Nucleus accumbens (tissue), 56 donors: ENCODE data around the gene PIPOX.

ENCODE experiments used
- DNase-seq, 56 donors: peaks; one replicate each; lab custom pipeline; 2025; lab: John Stamatoyannopoulos, UW

PIPOX gene

DNA sequence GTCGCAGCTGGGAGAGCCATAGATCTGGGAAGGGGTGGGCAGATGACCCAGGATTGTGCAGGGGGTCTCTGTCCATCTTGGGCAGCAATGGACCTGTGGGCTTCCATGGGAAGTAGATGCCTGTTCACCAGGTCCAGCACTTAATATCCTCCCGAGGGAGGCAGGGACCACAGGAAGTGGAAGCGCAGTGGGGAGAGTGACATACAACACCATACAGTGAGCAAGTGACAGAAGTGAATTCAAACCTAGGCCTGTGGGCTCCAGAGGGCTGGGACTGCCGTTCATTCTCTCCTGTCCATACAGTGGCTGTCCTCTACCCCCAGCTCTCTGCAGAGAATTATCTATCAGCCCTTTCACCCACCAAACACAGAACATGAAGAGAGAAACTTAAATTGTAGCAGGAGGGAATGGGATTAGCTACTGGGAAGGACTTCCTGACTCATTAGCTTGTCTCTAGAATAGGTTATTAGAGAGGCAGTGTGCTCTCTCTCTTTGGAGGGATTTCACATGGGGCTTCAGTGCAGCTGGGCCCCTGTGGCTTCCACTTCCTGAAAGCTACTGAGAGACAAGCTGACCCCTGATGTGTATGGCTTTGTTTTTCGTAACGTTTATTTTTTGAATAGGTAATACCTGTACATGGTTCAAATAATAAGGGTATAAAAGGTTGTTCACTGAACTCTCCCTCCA lies 24.0 kb upstream of the PIPOX start:
- no peak for DNase-seq

DNA sequence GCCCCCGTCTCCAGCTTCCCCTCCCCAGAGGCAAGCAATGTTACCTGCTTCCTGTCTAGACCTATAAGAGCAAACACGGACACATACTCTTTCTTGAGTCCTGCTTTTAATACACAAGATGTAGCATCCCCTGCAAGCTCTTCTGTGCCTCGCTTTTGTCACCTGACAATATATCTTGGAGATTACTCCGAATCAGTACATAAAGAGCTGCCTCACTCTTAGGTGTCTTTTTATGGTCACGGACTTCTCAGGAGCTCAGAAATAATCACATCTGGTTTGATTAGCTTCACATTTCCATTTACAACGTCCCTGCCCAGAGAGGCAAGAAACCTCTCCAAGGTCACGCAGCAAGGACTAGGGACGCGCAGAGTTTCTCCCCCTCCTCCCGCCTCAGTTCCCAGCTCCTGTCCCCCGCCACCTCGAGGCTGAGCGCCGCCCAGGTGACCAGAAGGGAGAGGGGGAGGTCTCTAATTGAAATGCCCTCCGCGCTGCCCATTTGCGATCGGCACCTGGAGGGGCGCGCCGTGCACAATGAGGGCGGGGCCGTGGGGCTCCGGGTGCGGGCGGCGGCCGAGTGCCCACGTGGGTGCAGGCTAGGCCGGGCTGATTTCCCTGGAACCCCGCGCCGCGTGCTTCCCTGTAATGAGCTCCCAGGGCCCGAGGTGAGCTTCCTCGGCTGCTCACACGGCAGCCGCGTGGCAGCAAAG lies 23.3 kb upstream of the PIPOX start:
- peak in 12 of 56 donors; percentile 16 to 54 (median 28) for DNase-seq

DNA sequence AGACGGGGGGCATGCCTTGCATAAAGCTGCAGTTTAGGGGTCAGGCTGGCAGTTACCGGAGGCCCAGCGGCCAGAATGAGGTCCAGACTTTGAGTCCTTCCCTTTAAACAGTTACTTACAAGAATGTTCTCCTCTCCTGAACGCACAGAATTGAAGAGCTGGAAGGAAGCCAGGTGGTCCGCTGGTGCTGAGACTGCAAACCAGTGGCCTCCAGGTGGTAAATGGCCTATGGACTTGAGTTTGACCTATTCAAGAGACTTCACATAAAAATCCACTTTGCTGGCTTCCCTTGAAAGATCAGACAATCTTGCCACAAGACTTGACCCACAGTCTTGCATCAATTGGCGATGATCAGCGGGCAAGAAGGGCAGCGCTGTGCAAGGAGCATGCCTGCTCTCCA lies 22.4 kb upstream of the PIPOX start:
- no peak for DNase-seq

DNA sequence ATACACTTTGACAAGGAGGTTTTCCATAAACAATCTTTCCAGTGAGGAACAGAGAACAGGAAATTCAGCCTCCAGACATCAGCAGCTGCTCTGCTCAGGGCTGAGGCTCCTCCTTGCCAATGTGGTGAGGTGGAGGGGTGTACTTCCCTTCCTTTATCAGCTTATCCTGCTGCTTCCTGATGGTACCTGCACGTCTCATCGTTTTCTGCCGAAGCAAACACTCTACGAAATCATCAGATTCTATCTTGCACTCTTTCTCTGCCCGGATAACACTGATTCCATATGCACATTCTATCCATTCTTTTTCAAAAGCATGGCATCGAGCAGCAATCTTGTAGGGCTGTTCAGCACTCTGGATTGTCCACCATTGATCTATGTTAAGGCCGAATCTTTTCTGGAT lies 21.7 kb upstream of the PIPOX start:
- no peak for DNase-seq

DNA sequence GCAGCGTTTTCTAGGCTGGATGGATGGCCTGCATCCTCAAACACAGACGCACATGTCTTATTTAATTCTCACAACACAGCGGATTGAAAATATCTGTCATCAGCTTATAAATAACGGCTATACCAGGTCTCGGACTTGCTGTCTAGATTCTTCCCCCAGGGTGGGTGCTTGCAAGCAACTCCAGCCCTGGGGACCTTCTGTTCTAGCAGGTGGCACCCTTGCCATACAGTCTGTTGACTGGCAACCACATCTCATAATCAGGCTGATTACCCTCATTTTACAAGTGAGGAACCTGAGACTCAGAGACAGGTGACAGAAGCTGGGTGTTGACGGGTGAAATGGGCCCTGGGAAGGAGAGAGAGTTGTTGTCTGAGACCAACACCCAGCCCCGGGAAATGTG lies 20.9 kb upstream of the PIPOX start:
- DNase-seq: no peak

DNA sequence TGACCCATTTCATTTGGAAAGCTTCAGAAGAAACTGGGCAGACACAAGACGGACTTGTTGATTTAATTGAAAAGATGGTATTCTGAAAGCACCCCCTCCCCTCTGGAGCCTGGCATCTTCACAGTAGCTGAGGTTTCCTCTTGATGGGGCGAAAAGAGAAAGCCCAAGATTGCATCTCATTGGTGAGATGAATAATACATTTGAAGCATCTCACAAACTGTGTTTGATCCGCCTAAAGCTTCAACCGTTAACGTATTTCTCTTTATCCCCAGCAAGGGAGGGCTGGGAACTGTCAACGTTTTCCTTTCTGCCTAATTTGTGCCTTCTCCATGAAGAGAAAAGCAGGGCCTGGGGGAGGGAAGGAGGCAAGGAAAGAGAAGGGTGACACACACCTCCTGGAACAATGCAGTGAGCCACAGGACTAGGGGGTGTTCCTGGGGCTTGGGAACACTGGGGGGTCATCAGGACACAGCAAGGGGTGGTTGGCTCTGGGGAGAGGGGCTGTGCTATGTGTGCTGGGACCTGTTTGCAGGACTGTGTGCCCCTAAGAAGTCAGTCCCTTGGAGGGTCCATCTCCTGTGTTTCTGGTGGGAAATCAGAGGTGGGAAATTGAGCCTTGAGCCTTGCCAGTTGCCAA lies 18.5 kb upstream of the PIPOX start:
- peak in 4 of 56 donors; percentile 12 to 34 (median 18) for DNase-seq

DNA sequence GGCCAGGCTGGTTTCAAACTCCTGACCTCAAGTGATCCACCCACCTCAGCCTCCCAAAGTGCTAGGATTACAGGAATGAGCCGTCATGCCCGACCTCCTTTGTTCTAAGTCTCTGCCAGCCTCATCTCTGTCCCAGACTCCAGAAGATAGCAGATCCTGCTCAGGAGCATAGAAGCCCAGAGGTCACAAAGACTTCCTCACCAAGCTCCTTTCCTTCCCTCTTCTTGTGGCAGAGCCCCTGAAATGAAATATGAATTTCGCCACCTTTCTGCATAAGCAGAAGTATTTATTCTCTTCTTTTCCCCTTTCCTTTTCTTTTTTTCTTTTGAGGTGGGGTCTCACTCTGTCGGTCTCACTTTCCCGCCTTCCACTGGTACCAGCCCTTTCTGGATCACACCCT lies 11.5 kb upstream of the PIPOX start:
- DNase-seq: no peak

DNA sequence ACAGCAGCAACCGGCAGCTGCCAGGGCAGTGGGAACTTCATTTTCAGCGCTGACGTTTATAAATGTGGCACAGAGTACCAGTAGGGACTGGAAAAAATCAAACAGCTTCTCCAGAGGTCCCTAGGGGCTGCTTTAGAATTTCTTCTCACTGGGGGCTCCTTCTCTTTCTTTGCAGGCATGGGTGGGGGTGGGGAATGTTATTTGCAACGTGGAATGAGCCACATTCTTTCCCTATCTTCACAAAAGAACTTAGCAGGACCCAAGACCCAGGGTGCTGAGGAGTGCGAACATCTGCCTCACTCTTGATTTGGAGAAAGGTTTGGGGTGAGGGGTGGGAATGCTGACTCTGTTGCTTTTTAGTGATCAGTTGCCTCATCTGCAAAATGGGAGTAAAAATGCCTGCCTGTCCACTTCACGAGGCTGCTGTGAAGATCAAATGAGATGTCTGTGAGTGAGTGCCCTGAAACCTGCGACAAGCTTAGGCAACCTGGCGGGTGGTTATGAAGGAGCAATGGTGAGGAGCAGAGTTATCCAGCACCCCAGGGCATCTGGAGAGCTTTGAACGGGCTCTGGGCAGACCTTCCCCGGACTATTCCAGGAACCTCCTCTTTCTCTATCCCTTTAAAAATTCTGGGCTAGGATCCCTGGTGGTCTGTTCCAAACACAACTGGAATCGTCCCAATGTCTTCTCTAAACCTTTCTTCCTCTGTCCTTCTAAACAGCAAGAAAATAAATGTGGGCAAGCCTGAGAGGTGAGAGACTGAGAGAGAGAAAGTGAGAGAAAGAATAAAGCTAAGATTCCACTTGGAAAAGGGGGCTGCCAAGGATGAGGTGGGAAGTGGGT lies 10.7 kb upstream of the PIPOX start:
- DNase-seq: no peak

DNA sequence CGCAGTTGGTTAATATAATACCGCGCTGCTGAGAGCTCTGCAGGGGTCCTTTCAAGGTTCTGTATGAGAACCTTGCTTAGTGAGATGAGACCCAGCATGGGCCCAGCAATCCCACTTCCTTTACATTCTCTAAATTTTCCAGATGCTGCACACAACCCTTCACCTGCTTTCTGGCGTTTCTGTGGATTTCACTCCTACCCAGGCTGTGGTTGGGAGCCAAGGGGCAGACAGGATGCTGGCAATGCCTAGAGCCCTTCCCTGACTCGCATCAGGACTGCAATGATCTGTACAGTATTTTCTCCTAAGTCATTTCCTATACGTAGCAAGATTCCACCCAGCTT lies 10.1 kb upstream of the PIPOX start:
- DNase-seq: no peak

DNA sequence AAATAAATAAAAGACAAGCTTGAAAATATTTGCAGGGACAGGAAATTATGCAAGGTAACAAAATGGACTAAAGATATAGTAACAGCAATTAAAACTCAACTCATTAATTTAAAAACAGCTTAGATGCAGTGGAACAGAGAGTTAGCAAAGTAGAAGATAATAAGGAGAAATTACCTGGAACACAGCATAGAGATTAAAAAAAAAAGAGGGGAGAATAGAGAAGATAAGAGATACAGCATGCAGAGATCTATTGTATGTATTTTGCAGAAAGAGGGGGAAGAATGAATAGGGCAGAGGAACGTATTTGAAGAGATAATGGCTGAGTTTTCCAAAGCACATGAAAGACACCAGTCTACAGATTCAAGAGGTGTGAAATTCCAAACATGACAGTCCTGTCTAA lies 8.4 kb upstream of the PIPOX start:
- no peak for DNase-seq

DNA sequence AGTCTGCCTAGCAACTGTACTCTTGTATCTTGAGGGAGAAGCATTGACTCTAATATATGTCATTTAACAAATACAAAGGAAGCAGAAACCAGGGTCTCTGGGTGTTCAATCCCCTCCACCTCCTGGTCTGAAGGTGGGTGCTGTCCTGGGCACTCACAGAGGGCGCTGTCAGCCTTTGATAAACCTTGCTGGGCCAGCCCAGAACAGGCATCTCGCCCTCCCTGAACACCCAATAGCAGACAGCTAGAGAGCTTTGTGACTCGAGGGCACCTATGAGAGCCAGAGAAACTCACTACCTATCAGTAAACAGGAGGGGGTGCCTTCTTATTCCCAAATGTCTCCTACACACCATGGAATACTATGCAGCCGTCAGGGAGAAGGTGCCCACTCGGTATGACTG lies 6.4 kb upstream of the PIPOX start:
- DNase-seq: no peak

DNA sequence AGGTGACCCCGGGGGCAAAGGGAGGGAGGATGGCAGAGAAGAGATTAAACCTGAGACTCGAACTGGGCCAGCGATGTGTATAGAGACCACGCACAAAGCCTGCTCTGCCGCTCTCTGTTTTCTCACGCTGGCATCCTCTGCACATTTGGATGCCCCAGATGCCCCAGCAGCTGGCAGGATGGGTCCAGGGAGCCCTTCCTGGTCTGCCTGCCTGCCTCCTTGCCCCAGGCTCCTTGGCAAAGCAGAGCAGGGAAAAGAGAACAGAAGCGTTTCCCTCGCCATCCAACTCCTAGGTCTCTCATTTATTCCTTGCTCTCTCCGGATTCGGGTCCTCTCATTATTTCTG lies 5.2 kb upstream of the PIPOX start:
- DNase-seq: no peak

DNA sequence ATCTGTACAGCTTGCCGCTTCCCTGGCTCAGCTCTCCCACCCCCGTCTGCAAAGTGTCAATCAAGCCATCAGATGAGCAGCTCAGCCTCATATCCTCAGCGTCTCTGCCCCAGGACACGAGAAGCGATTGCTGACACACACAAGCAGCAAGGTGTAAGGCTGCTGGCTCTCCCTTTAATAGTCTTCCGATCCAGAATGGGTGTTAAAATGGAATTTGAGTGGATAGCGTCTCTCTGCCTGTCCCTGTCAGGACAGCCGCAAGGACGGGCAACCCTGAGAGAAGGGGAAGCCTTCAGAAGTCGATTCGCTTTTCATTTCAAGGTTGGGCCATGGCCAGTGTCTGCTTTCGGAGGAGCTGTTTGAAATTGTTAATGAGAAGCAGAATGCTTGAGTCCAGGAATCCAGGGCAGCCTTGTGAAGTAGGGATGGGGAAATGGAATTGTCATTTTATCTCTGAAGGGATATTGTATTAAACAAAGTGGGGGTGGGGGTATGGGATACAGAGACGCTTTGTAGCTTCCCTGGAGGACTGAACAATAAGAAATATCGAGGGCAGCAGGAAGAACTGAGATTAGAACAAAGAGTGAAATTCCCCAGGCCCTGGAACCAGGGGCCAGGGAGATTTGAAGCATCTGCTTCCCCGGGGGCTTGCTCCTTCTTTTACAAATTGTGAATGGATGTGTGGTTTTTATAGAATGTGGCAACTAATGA lies 4.7 kb upstream of the PIPOX start:
- DNase-seq: peak in 10 of 56 donors; percentile 9 to 51 (median 22)

DNA sequence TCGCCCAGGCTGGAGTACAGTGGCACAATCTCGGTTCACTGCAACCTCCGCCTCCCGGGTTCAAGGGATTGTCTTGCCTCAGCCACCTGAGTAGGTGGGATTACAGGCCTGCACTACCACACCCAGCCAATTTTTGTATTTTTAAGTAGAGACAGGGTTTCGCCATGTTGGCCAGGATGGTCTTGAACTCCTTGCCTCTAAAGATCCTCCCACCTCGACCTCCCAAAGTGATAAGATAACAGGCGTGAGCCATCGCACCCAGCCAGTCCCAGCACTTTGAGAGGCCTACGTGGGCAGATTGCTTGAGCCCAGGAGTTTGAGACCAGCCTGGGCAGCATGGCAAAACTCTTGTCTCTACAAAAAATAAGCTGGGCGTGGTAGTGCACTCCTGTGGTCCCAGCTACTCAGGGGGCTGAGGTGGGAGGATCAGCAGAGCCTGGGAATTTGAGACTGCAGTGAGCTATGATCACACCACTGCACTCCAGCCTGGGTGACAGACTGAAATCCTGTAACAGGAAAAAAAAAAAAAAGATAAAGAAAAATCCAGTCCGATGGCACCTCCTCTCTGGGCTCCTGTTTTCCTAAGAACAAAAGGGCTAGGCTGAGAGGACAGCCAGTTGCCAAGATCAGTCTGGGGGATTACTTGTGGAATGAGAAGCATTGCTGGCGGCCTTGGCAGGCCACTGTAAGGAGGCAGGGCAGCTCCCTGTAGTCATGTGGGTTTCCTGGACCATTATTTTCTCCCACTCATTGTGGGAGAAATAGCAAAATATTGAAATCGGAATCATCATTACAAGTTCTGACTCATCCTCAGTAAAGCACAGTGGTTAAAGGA lies 3.0 kb upstream of the PIPOX start:
- peak in 16 of 56 donors; percentile 8 to 40 (median 22) for DNase-seq

DNA sequence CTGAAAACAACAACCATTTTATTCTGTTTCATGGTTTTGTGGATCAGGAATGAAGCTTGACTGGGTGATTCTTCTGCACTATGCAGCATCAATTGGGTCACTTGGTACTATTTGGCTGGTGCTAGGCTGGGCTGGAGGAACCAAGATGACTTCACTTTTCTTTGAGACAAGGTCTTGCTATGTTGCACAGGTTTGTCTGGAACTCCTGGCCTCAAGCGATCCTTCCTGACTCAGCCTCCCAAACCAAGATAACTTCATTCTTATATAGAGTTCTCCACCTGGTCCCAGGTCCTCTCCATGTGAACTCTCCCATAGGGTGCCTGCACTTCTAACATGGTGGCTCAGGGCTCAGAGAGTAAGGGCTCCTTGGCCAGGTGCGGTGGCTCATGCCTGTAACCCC lies 1.9 kb upstream of the PIPOX start:
- DNase-seq: no peak

DNA sequence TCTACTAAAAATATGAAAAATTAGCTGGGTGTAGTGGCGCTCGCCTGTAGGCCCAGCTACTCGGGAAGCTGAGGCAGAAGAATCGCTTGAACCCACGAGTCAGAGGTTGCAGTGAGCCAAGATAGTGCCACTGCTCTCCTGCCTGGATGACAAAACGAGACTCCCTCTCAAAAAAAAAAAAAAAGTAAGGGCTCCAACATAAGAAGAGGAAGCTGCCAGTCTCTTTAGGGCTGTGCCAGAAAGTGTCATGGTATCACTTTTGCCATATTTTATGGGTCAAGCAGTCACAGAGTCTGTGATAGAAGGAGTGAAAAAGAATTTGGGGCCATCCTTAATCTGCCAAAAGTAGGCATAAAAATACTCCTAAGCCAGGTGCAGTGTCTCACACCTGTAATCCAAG lies 1.4 kb upstream of the PIPOX start:
- DNase-seq: no peak

DNA sequence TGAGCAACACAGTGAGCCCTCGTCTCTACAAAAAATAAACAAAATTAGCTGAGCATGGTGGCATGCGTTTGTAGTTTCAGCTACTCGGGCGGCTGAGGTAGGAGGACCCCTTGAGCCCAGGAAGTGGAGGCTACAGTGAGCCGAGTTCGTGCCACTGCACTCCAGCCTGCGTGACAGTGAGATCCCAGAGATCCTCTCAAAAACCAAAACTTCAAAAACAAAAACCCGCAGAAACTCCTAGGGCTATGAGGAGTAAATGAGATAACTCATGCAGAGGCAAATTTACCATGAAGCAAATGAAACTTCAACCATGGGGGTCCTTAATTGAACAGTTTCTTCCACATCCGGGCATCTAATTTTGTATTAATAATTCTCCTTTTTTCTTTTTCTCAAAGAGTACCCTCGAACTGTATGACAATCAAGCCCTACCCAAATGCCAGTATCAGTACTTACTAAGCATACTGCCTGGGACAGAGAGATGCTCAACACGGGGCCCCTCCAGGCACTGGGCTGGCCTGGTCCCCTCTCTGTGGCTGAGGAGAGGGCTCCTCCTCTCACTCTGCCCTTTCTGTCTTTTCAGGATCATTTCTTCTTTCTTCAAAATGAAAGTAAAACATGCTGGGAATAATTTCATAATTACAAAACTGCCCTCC lies 789 bp upstream of the PIPOX start:
- DNase-seq: no peak

DNA sequence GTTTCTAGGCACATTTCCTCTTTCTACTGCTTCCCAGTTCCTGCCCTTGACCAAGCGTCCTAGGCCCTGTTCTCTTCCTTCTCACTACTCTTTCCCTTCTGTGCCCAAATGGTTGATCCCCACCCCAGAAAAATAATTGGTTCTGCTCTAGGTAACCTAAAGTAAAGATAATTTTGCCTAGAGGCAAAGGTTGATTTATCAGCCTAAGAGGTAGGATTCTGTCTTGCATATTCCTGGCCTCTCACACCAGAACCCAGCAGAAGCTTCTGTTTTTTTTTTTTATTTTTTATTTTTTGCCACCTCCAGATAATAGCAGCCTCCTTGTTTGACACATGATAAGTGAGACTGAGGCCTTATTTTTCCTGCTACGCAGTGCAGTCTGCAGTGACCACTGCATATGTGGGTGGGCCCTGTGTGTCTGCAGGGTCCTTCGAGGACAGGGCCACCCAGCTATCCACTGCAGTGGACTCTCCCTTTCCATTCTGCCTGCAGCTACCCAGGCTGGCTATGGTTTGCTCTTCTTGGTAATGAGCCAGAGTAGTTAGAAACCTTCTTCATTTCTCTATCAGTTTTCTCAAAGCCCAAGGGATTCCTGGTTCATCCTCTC lies 701 bp downstream of the PIPOX start:
- DNase-seq: no peak

DNA sequence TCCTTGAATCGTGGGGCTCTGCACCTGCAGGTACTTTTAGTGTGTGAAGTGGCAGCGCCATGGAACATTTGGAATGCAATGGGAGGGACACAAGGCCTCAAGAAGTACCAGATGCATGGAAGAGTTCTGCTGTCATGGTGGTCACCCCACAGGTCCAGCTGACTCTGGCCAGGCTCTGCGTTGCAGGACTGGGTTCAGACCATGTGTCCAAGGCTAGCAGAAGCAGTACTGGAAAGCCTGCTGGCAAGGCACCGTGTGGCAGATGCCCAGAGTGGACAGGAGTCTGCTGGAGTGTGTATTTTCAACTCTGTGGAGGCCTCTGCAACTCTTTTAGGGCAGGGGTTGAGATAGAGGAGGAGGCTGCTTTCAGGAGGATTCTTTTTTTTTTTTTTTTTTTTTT lies 2.1 kb downstream of the PIPOX start:
- DNase-seq: no peak
